MG63 (cell line): Measurements from ENCODE around the gene ZNF311. TPM values are rescaled to one million over a fixed set of nuclear protein-coding genes. Genes with fewer than 3 reads are reported as not detected.

Experiments used
- DNase-seq: peaks from one replicate; pipeline ENCODE4 v3.0.0-alpha.2; 2020
- H3K27me3 ChIP-seq: fragments of 250-450 bp; sonication (Bioruptor Pico); 2 replicates; pipeline ENCODE4 v1.5.1; 2020; ENCODE audit warnings: mild to moderate bottlenecking, moderate library complexity
- H3K36me3 ChIP-seq: fragments of 250-450 bp; sonication (Bioruptor Pico); 2 replicates; pipeline ENCODE4 v1.5.1; 2020; ENCODE audit warnings: mild to moderate bottlenecking, moderate library complexity
- H3K4me3 ChIP-seq: fragments of 250-450 bp; sonication (Bioruptor Pico); 2 replicates; pipeline ENCODE4 v1.5.1; 2020; ENCODE audit warnings: mild to moderate bottlenecking, moderate library complexity
- H3K9me3 ChIP-seq: fragments of 250-450 bp; sonication (Bioruptor Pico); 2 replicates; pipeline ENCODE4 v1.5.1; 2020; ENCODE audit warnings: mild to moderate bottlenecking, moderate library complexity
- total RNA-seq: library from RNA; depleted of rRNA; stranded (reverse); fragments of >200 nt; shearing (Covaris generic); gene quantifications from 2 replicates; pipeline ENCODE4 v1.2.3, GENCODE V29; 2014; ENCODE audit warnings: low replicate concordance; rRNA removed

ZNF311 gene
- 1.4 TPM in 2 replicates for total RNA-seq

GRCh38 chr6:29005183-29005885 is at the start of gene ZNF311:
Gene ZNF311 (minus strand): TSS chr6:29005315. CDS start chr6:29003954, 1,361 bp downstream.
- no peaks in the 10 kb centered on the region for H3K9me3 ChIP-seq
- peak within 1 kb of the TSS; percentile 61 for H3K4me3 ChIP-seq
- H3K27me3 ChIP-seq, result no peaks in the 10 kb centered on the region
- peak; percentile 61 for DNase-seq
- no peaks in the 10 kb centered on the region for H3K36me3 ChIP-seq

DNA sequence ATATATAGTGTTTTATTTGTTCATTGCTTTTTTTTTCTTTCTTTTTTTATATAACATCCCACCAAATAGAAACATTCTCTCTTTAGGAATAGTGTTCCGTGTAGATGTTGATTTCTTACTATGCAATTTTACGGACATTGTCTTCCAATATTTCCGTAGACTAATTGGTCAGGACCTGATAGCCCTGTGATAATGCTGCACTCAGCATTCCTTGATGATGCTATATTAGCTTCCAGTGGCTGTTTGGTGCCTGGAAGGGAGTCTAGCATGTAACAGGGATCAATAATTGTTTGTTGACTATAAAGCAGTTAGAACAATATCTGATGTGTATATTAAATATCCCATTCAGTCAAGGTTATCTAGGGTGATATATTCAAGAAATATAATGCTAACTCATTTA is 46.6 kb upstream of the ZNF311 start:
- Histone ChIP-seq H3K4me3 (no peak overlapping the region), H3K36me3 (no peaks in the 10 kb centered on the region), H3K9me3 (no peaks in the 10 kb centered on the region), H3K27me3 (peaks cover 3% of the 10 kb centered on the region; the same call in 1 of the 2 replicates)
- no peak for DNase-seq

- Histone ChIP-seq H3K4me3 (no peak within 1 kb of the TSS), H3K36me3 (no peaks in the 10 kb centered on the region), H3K27me3 (peaks cover 6% of the 10 kb centered on the region; the same call in 1 of the 2 replicates), H3K9me3 (no peaks in the 10 kb centered on the region)
- no peak for DNase-seq
Measured at GRCh38 chr6:29045075-29045474, 40.0 kb upstream of the ZNF311 start, which contains the start of gene OR2W1. Gene OR2W1 (minus strand): TSS chr6:29045175. CDS start chr6:29045175, 0 bp downstream.

DNA sequence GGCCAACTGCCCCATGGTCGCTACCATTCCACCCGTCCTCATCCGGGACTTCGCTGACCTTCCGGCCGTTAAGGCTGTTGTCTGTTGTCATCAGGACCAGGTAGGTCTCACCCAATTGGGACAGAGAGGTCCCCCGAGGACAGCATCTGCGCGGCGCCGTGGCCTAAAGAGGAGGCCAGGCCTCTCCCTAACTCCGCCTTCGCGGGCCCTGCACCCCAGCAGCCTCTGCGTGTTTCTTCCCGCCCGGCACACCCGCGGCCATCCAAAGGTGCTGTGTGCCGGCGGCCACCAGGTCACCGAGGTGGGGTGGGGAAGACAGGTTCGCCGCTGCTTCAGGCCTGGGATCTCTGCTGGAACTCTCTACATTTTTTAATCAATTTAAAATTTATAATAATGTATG is 30.8 kb upstream of the ZNF311 start:
- Histone ChIP-seq H3K9me3 (no peaks in the 10 kb centered on the region), H3K27me3 (no peaks in the 10 kb centered on the region), H3K36me3 (no peaks in the 10 kb centered on the region), H3K4me3 (no peak overlapping the region)
- no peak for DNase-seq

GRCh38 chr6:29028821-29029220 is 23.7 kb upstream of the ZNF311 start:
- DNase-seq, result no peak
- no peaks in the 10 kb centered on the region for H3K36me3 ChIP-seq
- no peaks in the 10 kb centered on the region; the same call in 1 of the 2 replicates for H3K27me3 ChIP-seq
- no peak overlapping the region for H3K4me3 ChIP-seq
- no peaks in the 10 kb centered on the region for H3K9me3 ChIP-seq

DNA sequence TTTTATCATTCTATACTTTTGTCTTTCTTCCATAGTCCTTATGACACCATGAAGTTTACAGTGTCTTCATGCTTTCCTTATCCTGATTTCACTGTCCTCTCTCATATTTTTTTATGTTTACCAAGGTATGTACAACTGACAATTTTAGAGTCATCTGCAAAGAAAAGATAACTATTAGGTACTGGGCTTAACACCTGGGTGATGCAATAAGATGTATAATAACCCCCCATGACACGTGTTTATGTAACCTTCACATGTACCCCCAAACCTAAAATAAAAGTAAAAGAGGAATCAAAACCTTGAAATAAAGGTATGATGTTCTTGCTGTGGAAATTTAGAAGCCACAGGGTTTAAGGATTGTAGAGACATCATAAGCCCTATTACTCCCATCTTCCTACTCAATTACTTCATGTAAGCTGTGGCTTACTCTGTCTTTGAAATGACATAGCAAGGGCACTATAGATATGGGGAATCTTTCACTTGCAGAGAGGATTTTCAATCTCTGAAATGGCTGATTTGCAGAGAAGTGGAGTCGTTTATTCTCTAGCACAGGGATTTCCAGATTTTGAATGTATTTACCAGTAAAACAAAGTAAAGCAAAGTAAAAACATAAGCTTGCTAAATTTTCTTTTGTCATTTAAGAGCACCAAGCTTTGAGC is 20.9 kb upstream of the ZNF311 start:
- no peak for DNase-seq
- H3K9me3 ChIP-seq, result no peaks in the 10 kb centered on the region
- H3K36me3 ChIP-seq, result no peaks in the 10 kb centered on the region
- no peak overlapping the region for H3K4me3 ChIP-seq
- H3K27me3 ChIP-seq, result no peaks in the 10 kb centered on the region; the same call in 1 of the 2 replicates

- Histone ChIP-seq H3K27me3 (no peaks in the 10 kb centered on the region; the same call in 1 of the 2 replicates), H3K4me3 (no peak overlapping the region), H3K9me3 (no peaks in the 10 kb centered on the region), H3K36me3 (no peaks in the 10 kb centered on the region)
- no peak for DNase-seq
Measured at GRCh38 chr6:29021434-29021833, 16.3 kb upstream of the ZNF311 start.

GRCh38 chr6:29019629-29020028 is 14.5 kb upstream of the ZNF311 start:
- Histone ChIP-seq H3K9me3 (no peaks in the 10 kb centered on the region), H3K4me3 (no peak overlapping the region), H3K36me3 (no peaks in the 10 kb centered on the region), H3K27me3 (no peaks in the 10 kb centered on the region)
- no peak for DNase-seq

DNA sequence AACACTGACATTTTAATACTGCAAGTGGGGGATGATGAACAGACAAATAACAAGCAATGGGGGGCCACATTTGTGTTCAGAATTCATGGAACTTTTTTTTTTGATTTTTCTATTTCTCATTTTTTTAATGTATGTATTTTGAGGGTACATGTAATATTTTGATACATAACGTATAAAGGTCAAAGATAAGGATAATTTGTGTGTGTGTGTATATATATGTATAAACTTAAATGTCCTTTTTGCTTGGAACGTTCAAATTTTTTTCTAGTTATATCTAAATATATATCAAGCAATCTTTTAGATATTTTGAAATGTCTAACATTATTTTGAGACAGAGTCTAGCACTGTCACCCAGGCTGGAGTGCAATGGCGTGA is 12.3 kb upstream of the ZNF311 start:
- H3K4me3 ChIP-seq, result no peak overlapping the region

DNA sequence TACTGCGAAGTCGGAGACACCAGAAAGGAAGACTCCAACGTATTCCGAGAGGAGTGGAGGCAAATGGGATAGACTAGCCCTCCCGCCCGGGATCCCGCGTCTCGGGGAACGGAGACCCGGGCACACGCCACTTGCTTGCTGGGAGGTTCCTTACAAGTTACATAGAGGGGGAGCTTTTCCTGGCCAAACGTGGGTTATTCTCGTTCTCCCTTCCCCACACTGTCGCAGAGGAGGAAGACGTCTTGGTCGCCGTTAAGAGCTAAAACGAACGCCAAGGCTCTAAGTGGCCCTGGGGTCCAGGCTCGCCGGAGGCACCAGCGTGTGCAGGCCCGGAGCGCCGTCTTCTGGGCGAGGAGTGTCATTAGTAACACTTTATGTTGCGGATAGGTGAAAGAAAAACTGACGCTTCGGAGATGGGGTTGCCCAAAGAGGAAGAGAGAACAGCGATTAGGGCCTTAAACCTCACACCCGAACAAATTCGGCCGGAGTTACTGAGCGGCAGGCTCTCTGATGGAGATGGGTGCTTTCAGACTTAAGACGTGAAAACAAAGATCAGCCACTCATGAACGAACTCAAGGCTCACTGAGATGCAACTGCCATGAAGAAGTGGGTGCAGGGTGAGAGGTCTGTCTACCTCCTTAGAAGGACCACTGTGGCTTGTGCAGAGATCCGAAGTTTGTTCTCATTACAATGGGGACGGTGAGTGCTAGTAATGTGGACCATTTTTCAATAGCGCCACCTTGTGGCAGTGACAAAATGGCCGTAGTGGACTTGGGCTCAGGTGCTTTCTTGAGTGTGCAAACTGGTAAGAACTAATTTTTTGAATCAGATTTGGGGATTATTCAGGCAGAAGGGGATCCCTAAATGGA is 11.7 kb upstream of the ZNF311 start:
- Histone ChIP-seq H3K36me3 (no peaks in the 10 kb centered on the region), H3K4me3 (peak overlapping the region; percentile 30), H3K27me3 (no peaks in the 10 kb centered on the region), H3K9me3 (no peaks in the 10 kb centered on the region)
- DNase-seq, result peak; percentile 43

More for the DNA sequence above, 12.3 kb upstream of the ZNF311 start:
- DNase-seq, result no peak
- H3K27me3 ChIP-seq, result no peaks in the 10 kb centered on the region
- no peaks in the 10 kb centered on the region for H3K9me3 ChIP-seq
- no peaks in the 10 kb centered on the region for H3K36me3 ChIP-seq

GRCh38 chr6:29014729-29015608 is 9.9 kb upstream of the ZNF311 start:
- H3K4me3 ChIP-seq, result peak overlapping the region; percentile 58

DNA sequence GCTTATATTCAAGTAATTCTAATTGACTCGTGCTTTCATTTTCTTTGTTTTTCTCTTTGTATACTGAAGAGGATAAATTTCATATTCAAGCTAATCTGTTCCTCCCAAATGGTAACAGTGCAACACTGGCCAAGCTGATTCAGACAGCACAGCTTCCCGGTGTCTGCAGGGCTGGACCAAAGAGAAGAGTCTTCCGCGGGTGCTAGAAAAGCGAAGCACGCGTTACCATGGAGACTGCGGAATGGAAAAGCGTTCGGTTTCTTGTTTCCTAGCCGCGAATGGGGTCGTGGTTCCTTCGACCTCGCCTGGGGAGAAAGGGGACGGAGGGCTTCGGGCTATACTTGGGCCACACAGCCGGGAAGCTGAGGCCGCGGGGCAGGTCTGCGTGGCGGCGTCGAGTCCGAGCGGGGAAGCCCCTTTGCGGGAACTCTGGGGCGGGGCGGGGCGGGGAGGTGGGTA is 6.2 kb upstream of the ZNF311 start:
- no peaks in the 10 kb centered on the region for H3K9me3 ChIP-seq
- peak; percentile 62 for DNase-seq
- H3K36me3 ChIP-seq, result no peaks in the 10 kb centered on the region
- H3K4me3 ChIP-seq, result peak overlapping the region; percentile 55
- H3K27me3 ChIP-seq, result no peaks in the 10 kb centered on the region

More at GRCh38 chr6:29014729-29015608, 9.9 kb upstream of the ZNF311 start:
- Histone ChIP-seq H3K9me3 (no peaks in the 10 kb centered on the region), H3K36me3 (no peaks in the 10 kb centered on the region), H3K27me3 (no peaks in the 10 kb centered on the region)
- DNase-seq, result peak; percentile 59

DNA sequence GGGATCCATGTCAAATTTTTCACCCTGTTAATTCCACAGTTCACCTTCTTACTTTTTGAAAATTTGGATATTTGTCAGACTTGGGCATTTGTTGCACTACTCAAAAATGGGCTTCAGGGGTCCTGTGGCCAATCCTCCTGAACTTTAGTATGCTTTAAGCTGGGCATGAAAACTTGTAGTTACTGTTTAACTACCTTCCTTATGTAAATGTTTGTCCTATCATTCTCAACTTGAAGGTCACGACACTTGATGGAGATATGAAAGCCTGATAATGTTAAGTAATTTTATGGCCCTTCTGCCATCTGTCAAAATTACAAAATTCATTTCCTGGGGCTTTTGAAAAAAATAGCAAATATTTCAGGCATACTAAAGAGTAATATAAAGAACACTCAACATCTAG is 4.2 kb upstream of the ZNF311 start:
- Histone ChIP-seq H3K9me3 (no peaks in the 10 kb centered on the region), H3K27me3 (no peaks in the 10 kb centered on the region), H3K36me3 (no peaks in the 10 kb centered on the region), H3K4me3 (no peak overlapping the region)
- DNase-seq, result no peak

DNA sequence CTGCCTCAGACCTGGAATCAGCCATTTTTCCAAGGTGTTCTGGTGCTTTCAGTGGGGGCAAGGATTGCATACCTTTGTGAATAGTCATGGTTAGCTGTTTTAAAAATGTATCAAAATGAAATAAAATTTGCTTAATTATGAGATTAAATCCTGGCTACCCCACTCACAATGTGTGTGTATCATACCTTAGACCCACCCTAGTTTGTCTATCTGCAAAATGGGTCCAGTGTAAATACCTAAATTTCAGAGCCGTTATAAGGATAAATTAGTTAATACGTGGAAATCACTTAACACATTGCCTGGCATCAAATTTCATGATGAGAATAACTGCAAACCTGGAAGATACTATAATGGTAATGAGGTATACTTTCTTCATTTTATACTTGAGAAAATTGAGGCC is 3.0 kb upstream of the ZNF311 start:
- Histone ChIP-seq H3K36me3 (no peaks in the 10 kb centered on the region), H3K4me3 (no peak overlapping the region), H3K9me3 (no peaks in the 10 kb centered on the region), H3K27me3 (no peaks in the 10 kb centered on the region)
- no peak for DNase-seq

DNA sequence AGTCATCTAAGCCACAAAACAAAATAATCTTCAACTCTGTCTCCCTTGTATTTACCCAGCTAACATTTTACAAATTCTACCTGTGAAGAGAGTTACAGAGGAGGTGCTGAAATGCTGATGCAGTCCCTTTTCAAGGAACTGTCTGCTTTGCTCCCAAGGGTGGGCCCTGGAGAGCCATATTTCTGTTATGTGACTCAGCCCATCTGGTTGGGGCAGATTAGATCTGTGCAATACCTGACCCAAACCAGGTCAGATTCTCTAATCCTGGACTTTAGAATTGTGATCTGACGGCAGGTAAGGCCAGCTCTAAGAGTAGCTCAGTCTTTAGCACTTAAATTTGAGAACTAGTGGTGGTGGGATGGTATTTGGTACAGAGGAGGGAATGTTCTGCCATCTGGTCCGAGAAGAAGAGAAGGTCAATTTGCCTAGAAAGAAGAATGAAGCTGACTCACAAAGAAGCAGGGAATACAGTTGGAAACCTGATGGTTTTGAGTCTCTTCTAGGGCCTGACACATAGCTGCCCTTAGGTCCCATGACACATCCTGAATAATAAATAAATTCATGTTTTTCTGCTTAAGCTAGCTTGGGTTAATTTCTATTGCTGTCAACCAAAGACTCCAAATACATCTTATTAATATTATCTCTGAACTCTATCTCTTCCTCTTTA is 8.1 kb downstream of the ZNF311 start:
- Histone ChIP-seq H3K9me3 (no peaks in the 10 kb centered on the region), H3K4me3 (no peak overlapping the region), H3K27me3 (no peaks in the 10 kb centered on the region), H3K36me3 (no peaks in the 10 kb centered on the region)
- no peak for DNase-seq
